GDM1 (cell line): Measurements from ENCODE around the gene TSC1.
A peak's percentile ranks its signal among the peaks of the same experiment; 100 is the strongest.

Experiments
- DNase-seq: peaks from one replicate; lab custom pipeline; 2025; lab: John Stamatoyannopoulos, UW

The TSC1 gene

GRCh38 chr9:132887181-132888120 lies 57.0 kb downstream of the TSC1 start:
- no peak for DNase-seq

- no peak for DNase-seq
Measured at GRCh38 chr9:132886334-132886725, 58.1 kb downstream of the TSC1 start.

GRCh38 chr9:132885720-132886333 lies 58.6 kb downstream of the TSC1 start:
- no peak for DNase-seq

GRCh38 chr9:132883349-132884294 lies 60.8 kb downstream of the TSC1 start:
- no peak for DNase-seq

- no peak for DNase-seq
Measured at GRCh38 chr9:132882616-132883015, 61.8 kb downstream of the TSC1 start.

GRCh38 chr9:132881826-132882225 lies 62.6 kb downstream of the TSC1 start:
- peak; percentile 33 for DNase-seq

- no peak for DNase-seq
Measured at GRCh38 chr9:132880324-132880661, 64.1 kb downstream of the TSC1 start.

GRCh38 chr9:132879457-132880323 lies 64.7 kb downstream of the TSC1 start:
- peak; percentile 57 for DNase-seq

GRCh38 chr9:132878695-132879456 lies 65.5 kb downstream of the TSC1 start, which contains the start of gene SPACA9:
Gene SPACA9, plus strand, starts transcription at chr9:132878898. Its CDS starts 5,050 bp downstream, at chr9:132883948.
- no peak for DNase-seq

GRCh38 chr9:132877824-132878694 lies 66.4 kb downstream of the TSC1 start, which contains the start of gene AK8:
Gene AK8, minus strand, starts transcription at chr9:132878284. Its CDS starts 29 bp downstream, at chr9:132878255.
- DNase-seq, result peak; percentile 62

GRCh38 chr9:132877458-132877823 lies 67.0 kb downstream of the TSC1 start:
- DNase-seq, result no peak

- no peak for DNase-seq
Measured at GRCh38 chr9:132876849-132877248, 67.6 kb downstream of the TSC1 start.

GRCh38 chr9:132875159-132875558 lies 69.3 kb downstream of the TSC1 start:
- no peak for DNase-seq

- no peak for DNase-seq
Measured at GRCh38 chr9:132873403-132873802, 71.0 kb downstream of the TSC1 start.

GRCh38 chr9:132869266-132869665 lies 75.2 kb downstream of the TSC1 start:
- no peak for DNase-seq

GRCh38 chr9:132866898-132867297 lies 77.5 kb downstream of the TSC1 start:
- no peak for DNase-seq

GRCh38 chr9:132864691-132865090 lies 79.7 kb downstream of the TSC1 start:
- DNase-seq, result no peak

GRCh38 chr9:132864277-132864676 lies 80.1 kb downstream of the TSC1 start:
- DNase-seq, result no peak

- DNase-seq, result no peak
Measured at GRCh38 chr9:132863096-132863495, 81.3 kb downstream of the TSC1 start.
